ENCODE results near the gene MYDGF. TPM values are rescaled to one million over a fixed set of nuclear protein-coding genes. Genes with fewer than 3 reads are reported as not detected.

The MYDGF gene
- total RNA-seq, 6 experiments from 2014 or later = 266 to 322 (median 283) TPM

- Mint-ChIP-seq H3K36me3 (ENCODE audit: low read depth) (no peaks in the 10 kb centered on the region), H3K27ac (no peak overlapping the region), H3K4me1 (ENCODE audit: low read depth) (no peaks in the 10 kb centered on the region), H3K9me3 (no peaks in the 10 kb centered on the region), H3K27me3 (ENCODE audit: insufficient read depth) (peaks cover 30% of the 10 kb centered on the region), H3K4me3 (no peak overlapping the region)
- no peak for DNase-seq
- TF ChIP-seq, protein P1, sequence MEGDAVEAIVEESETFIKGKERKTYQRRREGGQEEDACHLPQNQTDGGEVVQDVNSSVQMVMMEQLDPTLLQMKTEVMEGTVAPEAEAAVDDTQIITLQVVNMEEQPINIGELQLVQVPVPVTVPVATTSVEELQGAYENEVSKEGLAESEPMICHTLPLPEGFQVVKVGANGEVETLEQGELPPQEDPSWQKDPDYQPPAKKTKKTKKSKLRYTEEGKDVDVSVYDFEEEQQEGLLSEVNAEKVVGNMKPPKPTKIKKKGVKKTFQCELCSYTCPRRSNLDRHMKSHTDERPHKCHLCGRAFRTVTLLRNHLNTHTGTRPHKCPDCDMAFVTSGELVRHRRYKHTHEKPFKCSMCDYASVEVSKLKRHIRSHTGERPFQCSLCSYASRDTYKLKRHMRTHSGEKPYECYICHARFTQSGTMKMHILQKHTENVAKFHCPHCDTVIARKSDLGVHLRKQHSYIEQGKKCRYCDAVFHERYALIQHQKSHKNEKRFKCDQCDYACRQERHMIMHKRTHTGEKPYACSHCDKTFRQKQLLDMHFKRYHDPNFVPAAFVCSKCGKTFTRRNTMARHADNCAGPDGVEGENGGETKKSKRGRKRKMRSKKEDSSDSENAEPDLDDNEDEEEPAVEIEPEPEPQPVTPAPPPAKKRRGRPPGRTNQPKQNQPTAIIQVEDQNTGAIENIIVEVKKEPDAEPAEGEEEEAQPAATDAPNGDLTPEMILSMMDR (IDR thresholded peaks at IDR 0.05) = no peak
These were observed 56.8 kb downstream of the MYDGF start for GRCh38 chr19:4613254-4613751.

- H3K27ac Mint-ChIP-seq = no peak overlapping the region
- no peaks in the 10 kb centered on the region for H3K9me3 Mint-ChIP-seq
- TF ChIP-seq, protein P1 (IDR thresholded peaks at IDR 0.05) = no peak
- no peak overlapping the region for H3K4me3 Mint-ChIP-seq
- no peaks in the 10 kb centered on the region for H3K36me3 Mint-ChIP-seq (ENCODE audit: low read depth)
- no peak for DNase-seq
- no peaks in the 10 kb centered on the region for H3K4me1 Mint-ChIP-seq (ENCODE audit: low read depth)
- H3K27me3 Mint-ChIP-seq (ENCODE audit: insufficient read depth) = peaks cover 19% of the 10 kb centered on the region
These were observed 60.1 kb downstream of the MYDGF start for GRCh38 chr19:4609878-4610511.

Other genes starting within 250 kb of the MYDGF start
- gene UBXN6, start 212.5 kb downstream of the MYDGF start, total RNA-seq (2021; fragmentation: NEBNext Ultra II Directional; extraction: Animal tissue kit (Norgen Biotek cat#: 25700)) = 100 to 1,000 TPM; 124 to 142 (median 131) TPM
- gene HDGFL2, start 198.0 kb downstream of the MYDGF start, total RNA-seq (2021; fragmentation: NEBNext Ultra II Directional; extraction: Animal tissue kit (Norgen Biotek cat#: 25700)) = 10 to 100 TPM; 68.0 to 79.6 (median 74.2) TPM
- not detected for gene PLIN4, start 151.9 kb downstream of the MYDGF start, total RNA-seq (2021; fragmentation: NEBNext Ultra II Directional; extraction: Animal tissue kit (Norgen Biotek cat#: 25700))
- not detected for gene PLIN5, start 135.1 kb downstream of the MYDGF start, total RNA-seq (2021; fragmentation: NEBNext Ultra II Directional; extraction: Animal tissue kit (Norgen Biotek cat#: 25700))
- not detected for gene LRG1, start 130.3 kb downstream of the MYDGF start, total RNA-seq (2021; fragmentation: NEBNext Ultra II Directional; extraction: Animal tissue kit (Norgen Biotek cat#: 25700))
- under 1 TPM; 0.05 to 0.30 (median 0.21) TPM for gene SEMA6B, start 110.7 kb downstream of the MYDGF start, total RNA-seq (2021; fragmentation: NEBNext Ultra II Directional; extraction: Animal tissue kit (Norgen Biotek cat#: 25700))
- gene TNFAIP8L1, start 30.8 kb downstream of the MYDGF start, total RNA-seq (2021; fragmentation: NEBNext Ultra II Directional; extraction: Animal tissue kit (Norgen Biotek cat#: 25700)) = 1 to 10 TPM; 4.5 to 8.2 (median 6.7) TPM
- gene DPP9, start 53.5 kb upstream of the MYDGF start, total RNA-seq (2021; fragmentation: NEBNext Ultra II Directional; extraction: Animal tissue kit (Norgen Biotek cat#: 25700)) = 10 to 100 TPM; 68.4 to 82.2 (median 80.1) TPM
- 10 to 100 TPM in 1 of 6 experiments, 1 to 10 TPM in 5; 8.4 to 10.2 (median 9.0) TPM for gene FEM1A, start 121.4 kb upstream of the MYDGF start, total RNA-seq (2021; fragmentation: NEBNext Ultra II Directional; extraction: Animal tissue kit (Norgen Biotek cat#: 25700))
- gene TICAM1, start 161.4 kb upstream of the MYDGF start, total RNA-seq (2021; fragmentation: NEBNext Ultra II Directional; extraction: Animal tissue kit (Norgen Biotek cat#: 25700)) = 10 to 100 TPM; 16.4 to 21.6 (median 18.4) TPM
- gene PLIN3, start 197.3 kb upstream of the MYDGF start, total RNA-seq (2021; fragmentation: NEBNext Ultra II Directional; extraction: Animal tissue kit (Norgen Biotek cat#: 25700)) = 100 to 1,000 TPM; 250 to 300 (median 266) TPM
- gene ARRDC5, start 232.6 kb upstream of the MYDGF start, total RNA-seq (2021; fragmentation: NEBNext Ultra II Directional; extraction: Animal tissue kit (Norgen Biotek cat#: 25700)) = not detected
- 10 to 100 TPM; 41.9 to 74.1 (median 70.1) TPM for gene UHRF1, start 239.2 kb upstream of the MYDGF start, total RNA-seq (2021; fragmentation: NEBNext Ultra II Directional; extraction: Animal tissue kit (Norgen Biotek cat#: 25700))

All from HFFc6 (cell line).